OCI-LY1 (cell line): ENCODE results near the gene FHOD3.

ENCODE experiments used
- H2AFZ ChIP-seq: fragments of 200-600 bp; sonication (generic), shearing (Covaris generic); 2 replicates; pipeline ENCODE4 v1.6.0; 2014; ENCODE audit warnings: antibody characterized with exemption, mild to moderate bottlenecking, low read length
- H3F3A ChIP-seq: fragments of 200-600 bp; sonication (generic), shearing (Covaris generic); 2 replicates; pipeline ENCODE4 v1.6.0; 2014; ENCODE audit warnings: mild to moderate bottlenecking, antibody characterized with exemption, low read length, moderate library complexity; ENCODE audit not compliant: insufficient read depth
- H3K27ac ChIP-seq: fragments of 200-600 bp; sonication (generic); 2 replicates; pipeline ENCODE4 v1.5.1; 2014; ENCODE audit warnings: low read length, mixed run types, mild to moderate bottlenecking, low read depth; ENCODE audit not compliant: poor library complexity, severe bottlenecking
- H3K27me3 ChIP-seq: fragments of 200-600 bp; sonication (generic); 2 replicates; pipeline ENCODE4 v1.6.0; 2014; ENCODE audit warnings: antibody characterized with exemption, mild to moderate bottlenecking, low read length, moderate library complexity; ENCODE audit not compliant: insufficient read depth
- H3K36me3 ChIP-seq: fragments of 200-600 bp; sonication (generic); 2 replicates; pipeline ENCODE4 v1.6.1; 2014; ENCODE audit warnings: mild to moderate bottlenecking, antibody characterized with exemption, low read length, moderate library complexity, mixed read lengths; ENCODE audit not compliant: insufficient read depth
- H3K4me1 ChIP-seq: fragments of 200-600 bp; sonication (generic); 2 replicates; pipeline ENCODE4 v1.5.1; 2014; ENCODE audit warnings: mild to moderate bottlenecking, low read length, moderate library complexity; ENCODE audit not compliant: insufficient read depth, severe bottlenecking
- H3K4me2 ChIP-seq: fragments of 200-600 bp; sonication (generic), shearing (Covaris generic); 2 replicates; pipeline ENCODE4 v1.6.1; 2014; ENCODE audit warnings: low read length
- H3K4me3 ChIP-seq: fragments of 200-600 bp; sonication (generic); 2 replicates; pipeline ENCODE4 v1.5.1; 2014; ENCODE audit warnings: low read length, low read depth, mild to moderate bottlenecking, mixed read lengths; ENCODE audit not compliant: poor library complexity, severe bottlenecking
- H3K79me2 ChIP-seq: fragments of 200-600 bp; shearing (Covaris generic); 2 replicates; pipeline ENCODE4 v1.6.1; 2016; ENCODE audit warnings: mixed run types, low read length, mixed read lengths; ENCODE audit not compliant: insufficient read depth
- H3K9ac ChIP-seq: fragments of 200-600 bp; sonication (generic), shearing (Covaris generic); 2 replicates; pipeline ENCODE4 v1.6.1; 2014; ENCODE audit warnings: mild to moderate bottlenecking, low read length, mixed read lengths
- H3K9me2 ChIP-seq: fragments of 200-600 bp; sonication (generic), shearing (Covaris generic); 2 replicates; pipeline ENCODE4 v1.6.1; 2014; ENCODE audit warnings: low read depth, mild to moderate bottlenecking, low read length, mixed read lengths
- H3K9me3 ChIP-seq: fragments of 200-600 bp; shearing (Covaris generic); 2 replicates; pipeline ENCODE4 v1.6.1; 2014; ENCODE audit warnings: low read length, mixed read lengths
- H4K20me1 ChIP-seq: fragments of 200-600 bp; sonication (generic), shearing (Covaris generic); 2 replicates; pipeline ENCODE4 v1.6.0; 2016; ENCODE audit warnings: mild to moderate bottlenecking, low read length; ENCODE audit not compliant: insufficient read depth
- EZH2 ChIP-seq: fragments of 200-600 bp; sonication (generic), shearing (Covaris generic); IDR thresholded peaks from 2 replicates; pipeline ENCODE4 v1.8.0; 2017; ENCODE audit warnings: borderline replicate concordance, mixed run types, mild to moderate bottlenecking, antibody characterized with exemption, low read length, moderate library complexity, mixed read lengths
- TF ChIP-seq, protein P1 (sequence below): fragments of 200-600 bp; sonication (generic), shearing (Covaris generic); IDR thresholded peaks from 2 replicates; pipeline ENCODE4 v1.5.1; 2017; ENCODE audit warnings: mild to moderate bottlenecking, antibody characterized with exemption, low read length, moderate library complexity, mixed read lengths

Gene FHOD3

DNA sequence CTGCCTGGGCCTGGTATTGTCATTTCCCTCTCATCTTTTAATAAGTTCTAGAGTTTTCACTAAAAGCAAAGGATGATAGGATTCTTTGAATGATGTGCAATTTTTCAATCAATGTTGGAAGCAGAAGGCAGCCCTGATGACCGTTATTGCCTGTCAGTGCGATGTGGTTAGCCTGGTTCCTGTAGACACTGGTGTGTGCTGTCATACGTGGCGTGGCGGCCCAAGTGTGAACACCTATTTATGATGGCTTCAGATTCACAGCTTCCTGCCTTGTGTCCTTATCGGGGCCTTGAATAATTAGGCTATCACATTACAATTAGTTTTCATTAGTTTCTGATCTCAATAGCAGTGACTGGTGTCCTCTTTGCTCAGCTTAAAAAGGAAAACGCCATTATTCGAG, 312.7 kb downstream of the FHOD3 start:
- no peaks in the 10 kb centered on the region for H3K27me3 ChIP-seq
- no peaks in the 10 kb centered on the region for H3K4me1 ChIP-seq
- no peaks in the 10 kb centered on the region for H3K9me2 ChIP-seq
- no peaks in the 10 kb centered on the region for H3F3A ChIP-seq
- TF ChIP-seq, protein P1, sequence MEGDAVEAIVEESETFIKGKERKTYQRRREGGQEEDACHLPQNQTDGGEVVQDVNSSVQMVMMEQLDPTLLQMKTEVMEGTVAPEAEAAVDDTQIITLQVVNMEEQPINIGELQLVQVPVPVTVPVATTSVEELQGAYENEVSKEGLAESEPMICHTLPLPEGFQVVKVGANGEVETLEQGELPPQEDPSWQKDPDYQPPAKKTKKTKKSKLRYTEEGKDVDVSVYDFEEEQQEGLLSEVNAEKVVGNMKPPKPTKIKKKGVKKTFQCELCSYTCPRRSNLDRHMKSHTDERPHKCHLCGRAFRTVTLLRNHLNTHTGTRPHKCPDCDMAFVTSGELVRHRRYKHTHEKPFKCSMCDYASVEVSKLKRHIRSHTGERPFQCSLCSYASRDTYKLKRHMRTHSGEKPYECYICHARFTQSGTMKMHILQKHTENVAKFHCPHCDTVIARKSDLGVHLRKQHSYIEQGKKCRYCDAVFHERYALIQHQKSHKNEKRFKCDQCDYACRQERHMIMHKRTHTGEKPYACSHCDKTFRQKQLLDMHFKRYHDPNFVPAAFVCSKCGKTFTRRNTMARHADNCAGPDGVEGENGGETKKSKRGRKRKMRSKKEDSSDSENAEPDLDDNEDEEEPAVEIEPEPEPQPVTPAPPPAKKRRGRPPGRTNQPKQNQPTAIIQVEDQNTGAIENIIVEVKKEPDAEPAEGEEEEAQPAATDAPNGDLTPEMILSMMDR: no peak
- no peak for TF ChIP-seq EZH2
- H3K27ac ChIP-seq: no peak overlapping the region
- no peaks in the 10 kb centered on the region for H4K20me1 ChIP-seq
- no peak overlapping the region for H2AFZ ChIP-seq
- H3K9ac ChIP-seq: no peak overlapping the region
- no peaks in the 10 kb centered on the region for H3K9me3 ChIP-seq
- no peak overlapping the region for H3K4me3 ChIP-seq
- H3K79me2 ChIP-seq: no peaks in the 10 kb centered on the region
- H3K4me2 ChIP-seq: no peak overlapping the region
- no peaks in the 10 kb centered on the region for H3K36me3 ChIP-seq

GRCh38 chr18:36610661-36611060, 313.1 kb downstream of the FHOD3 start:
- Histone ChIP-seq H3K36me3 (no peaks in the 10 kb centered on the region), H3K4me3 (no peak overlapping the region), H3K27ac (no peak overlapping the region), H3K27me3 (no peaks in the 10 kb centered on the region), H3K4me2 (no peak overlapping the region), H3K9me2 (no peaks in the 10 kb centered on the region), H3K4me1 (no peaks in the 10 kb centered on the region), H4K20me1 (no peaks in the 10 kb centered on the region), H3K79me2 (no peaks in the 10 kb centered on the region), H2AFZ (no peak overlapping the region), H3K9me3 (no peaks in the 10 kb centered on the region), H3K9ac (no peak overlapping the region), H3F3A (no peaks in the 10 kb centered on the region)
- TF ChIP-seq, protein P1: no peak

DNA sequence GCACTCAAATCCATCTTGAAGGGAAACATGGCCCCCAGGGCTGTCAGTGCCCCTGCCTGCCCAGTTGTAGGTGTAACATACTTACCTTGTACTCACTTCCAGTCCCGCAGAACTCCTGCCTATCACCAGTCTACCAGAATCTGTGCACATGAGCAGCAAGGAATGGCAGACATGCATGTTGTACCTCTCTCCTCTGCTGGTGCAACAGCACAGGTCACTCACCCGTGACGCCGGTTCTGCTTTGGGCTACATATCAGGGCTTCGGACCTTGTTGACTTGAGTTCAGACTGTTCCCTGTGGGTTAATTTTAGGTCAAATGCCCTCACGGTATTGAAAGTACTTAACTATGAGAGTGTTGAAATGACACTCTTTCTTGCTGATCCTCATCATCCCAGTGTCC, 315.6 kb downstream of the FHOD3 start:
- Histone ChIP-seq H3K4me2 (no peak overlapping the region), H4K20me1 (no peaks in the 10 kb centered on the region), H3F3A (no peaks in the 10 kb centered on the region), H2AFZ (no peak overlapping the region), H3K36me3 (no peaks in the 10 kb centered on the region), H3K27ac (no peak overlapping the region), H3K27me3 (no peaks in the 10 kb centered on the region), H3K9me2 (no peaks in the 10 kb centered on the region), H3K79me2 (no peaks in the 10 kb centered on the region), H3K4me1 (no peaks in the 10 kb centered on the region), H3K9ac (no peak overlapping the region), H3K9me3 (no peaks in the 10 kb centered on the region), H3K4me3 (no peak overlapping the region)
- TF ChIP-seq, protein P1: no peak
- TF ChIP-seq EZH2: no peak
